Mononuclear cell (primary cell): Measurements from ENCODE around the gene FIBIN. TPM values are rescaled to one million over a fixed set of nuclear protein-coding genes. Genes with fewer than 3 reads are reported as not detected.
"Not testable (repeated sequence)": the region's sequence is repeated elsewhere in the genome, so short reads cannot be mapped to it uniquely, and the experiment has no call there.

Experiments used
- H3K27me3 ChIP-seq: 2 replicates; pipeline ENCODE4 v1.6.0; 2011; ENCODE audit warnings: low read length, control low read depth; ENCODE audit not compliant: insufficient read depth
- H3K4me1 ChIP-seq: 2 replicates; pipeline ENCODE4 v1.5.1; 2011; ENCODE audit warnings: mild to moderate bottlenecking, low read length, control low read depth; ENCODE audit not compliant: insufficient read depth
- H3K4me3 ChIP-seq: 2 replicates; pipeline ENCODE4 v1.5.1; 2011; ENCODE audit warnings: mild to moderate bottlenecking, low read length, moderate library complexity
- H3K9me3 ChIP-seq: 2 replicates; pipeline ENCODE4 v1.5.1; 2011; ENCODE audit warnings: low read depth, mild to moderate bottlenecking, control low read depth, low read length
- total RNA-seq: library from RNA; depleted of rRNA; stranded (reverse); fragments of >200 nt; gene quantifications from one replicate; pipeline ENCODE4 v1.2.3, GENCODE V29; 2012

FIBIN gene
- total RNA-seq, 1 donor, result 0.10 TPM

DNA sequence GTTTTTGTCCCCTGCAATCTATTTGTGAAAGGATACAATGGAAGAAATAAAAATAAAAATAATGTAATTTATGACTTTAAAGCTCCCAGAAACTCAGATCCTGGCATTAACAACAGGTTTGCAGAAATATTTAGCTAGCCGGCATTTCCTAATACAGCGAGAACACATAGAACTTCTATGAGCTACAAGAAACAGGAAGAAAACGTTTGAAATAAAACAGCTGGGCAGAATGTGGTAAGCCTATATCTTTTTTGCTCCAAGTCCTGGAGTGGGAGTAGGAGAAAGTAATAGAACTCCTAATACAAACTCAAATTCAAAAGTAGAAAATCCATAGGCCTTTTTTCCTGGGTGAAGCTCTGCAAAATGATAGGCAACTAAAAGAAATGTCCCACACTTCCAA lies 29.6 kb upstream of the FIBIN start:
- Histone ChIP-seq H3K4me3 (no peak overlapping the region), H3K27me3 (no peaks in the 10 kb centered on the region), H3K4me1 (no peaks in the 10 kb centered on the region), H3K9me3 (no peaks in the 10 kb centered on the region)

- H3K9me3 ChIP-seq, H3K4me1 ChIP-seq, H3K27me3 ChIP-seq, H3K4me3 ChIP-seq: not testable (repeated sequence)
Observed at GRCh38 chr11:26964847-26965485, 28.9 kb upstream of the FIBIN start.

DNA sequence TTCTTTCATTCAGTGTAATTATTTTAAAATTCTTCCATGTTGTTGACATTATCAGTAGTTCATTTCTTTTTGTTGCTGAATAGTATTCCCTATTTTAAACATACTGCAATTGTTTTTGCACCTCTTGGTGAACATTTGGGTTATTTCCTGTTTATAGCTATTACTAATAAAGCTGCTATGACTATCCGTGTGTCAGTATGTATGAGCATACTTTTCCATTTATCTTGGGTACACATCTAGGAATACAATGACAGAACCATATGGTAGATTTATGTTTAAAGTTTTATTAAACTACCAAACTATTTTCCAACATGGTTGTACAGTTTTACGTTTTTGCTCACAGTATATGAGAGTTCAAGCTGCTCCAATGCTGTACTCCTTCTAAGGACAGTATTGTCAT lies 22.0 kb upstream of the FIBIN start:
- H3K9me3 ChIP-seq, result no peaks in the 10 kb centered on the region

GRCh38 chr11:26974069-26974783 lies 19.7 kb upstream of the FIBIN start:
- H3K9me3 ChIP-seq, result no peaks in the 10 kb centered on the region
- H3K4me3 ChIP-seq, result no peak overlapping the region
- no peaks in the 10 kb centered on the region for H3K27me3 ChIP-seq
- H3K4me1 ChIP-seq, result no peaks in the 10 kb centered on the region

More for the DNA sequence above, 22.0 kb upstream of the FIBIN start:
- H3K27me3 ChIP-seq, result no peaks in the 10 kb centered on the region
- no peaks in the 10 kb centered on the region for H3K4me1 ChIP-seq
- H3K4me3 ChIP-seq, result no peak overlapping the region

GRCh38 chr11:26974996-26975395 lies 18.9 kb upstream of the FIBIN start:
- Histone ChIP-seq H3K4me3 (no peak overlapping the region), H3K4me1 (no peaks in the 10 kb centered on the region), H3K27me3 (no peaks in the 10 kb centered on the region), H3K9me3 (no peaks in the 10 kb centered on the region)

GRCh38 chr11:26976389-26976788 lies 17.5 kb upstream of the FIBIN start:
- no peaks in the 10 kb centered on the region for H3K9me3 ChIP-seq
- H3K4me1 ChIP-seq, result no peaks in the 10 kb centered on the region
- no peaks in the 10 kb centered on the region for H3K27me3 ChIP-seq
- no peak overlapping the region for H3K4me3 ChIP-seq

- H3K4me1 ChIP-seq, H3K27me3 ChIP-seq, H3K9me3 ChIP-seq, H3K4me3 ChIP-seq: not testable (repeated sequence)
Observed at GRCh38 chr11:26977209-26977608, 16.7 kb upstream of the FIBIN start.

- H3K4me1 ChIP-seq, result no peaks in the 10 kb centered on the region
- H3K9me3 ChIP-seq, result peaks cover 3% of the 10 kb centered on the region
- no peaks in the 10 kb centered on the region for H3K27me3 ChIP-seq
- no peak overlapping the region for H3K4me3 ChIP-seq
Observed at GRCh38 chr11:26983645-26984044, 10.3 kb upstream of the FIBIN start.

- H3K9me3 ChIP-seq, result peaks cover 3% of the 10 kb centered on the region
- H3K4me1 ChIP-seq, result no peaks in the 10 kb centered on the region
- H3K4me3 ChIP-seq, result no peak overlapping the region
- no peaks in the 10 kb centered on the region for H3K27me3 ChIP-seq
Observed at GRCh38 chr11:26985470-26985869, 8.4 kb upstream of the FIBIN start.

- H3K4me1 ChIP-seq, result no peaks in the 10 kb centered on the region
- H3K4me3 ChIP-seq, result no peak overlapping the region
- H3K27me3 ChIP-seq, result no peaks in the 10 kb centered on the region
- peaks cover 3% of the 10 kb centered on the region for H3K9me3 ChIP-seq
Observed at GRCh38 chr11:26985943-26986342, 8.0 kb upstream of the FIBIN start.

- Histone ChIP-seq H3K27me3 (no peaks in the 10 kb centered on the region), H3K4me1 (no peaks in the 10 kb centered on the region), H3K9me3 (no peaks in the 10 kb centered on the region), H3K4me3 (no peak overlapping the region)
Observed at GRCh38 chr11:26987272-26987671, 6.6 kb upstream of the FIBIN start.

DNA sequence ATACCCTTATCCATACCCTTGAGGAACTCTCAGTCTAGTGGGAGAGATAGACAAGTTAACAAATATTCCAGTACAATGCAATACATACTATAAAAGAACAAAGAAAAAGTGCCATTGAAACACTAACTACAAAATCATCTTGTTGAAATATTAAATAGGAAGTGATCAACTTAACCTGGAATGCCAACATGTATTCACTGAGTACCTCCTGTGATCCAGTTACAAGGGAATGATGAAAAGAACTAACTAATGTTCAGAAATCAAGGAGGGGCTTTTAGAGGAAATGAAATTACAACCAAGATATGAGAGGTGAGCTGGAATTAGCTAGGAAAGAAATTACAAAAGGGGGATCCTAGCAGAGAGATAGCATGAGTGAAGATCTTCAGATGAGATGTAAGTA lies 6.2 kb upstream of the FIBIN start:
- Histone ChIP-seq H3K4me1 (no peaks in the 10 kb centered on the region), H3K4me3 (no peak overlapping the region), H3K9me3 (no peaks in the 10 kb centered on the region), H3K27me3 (no peaks in the 10 kb centered on the region)

DNA sequence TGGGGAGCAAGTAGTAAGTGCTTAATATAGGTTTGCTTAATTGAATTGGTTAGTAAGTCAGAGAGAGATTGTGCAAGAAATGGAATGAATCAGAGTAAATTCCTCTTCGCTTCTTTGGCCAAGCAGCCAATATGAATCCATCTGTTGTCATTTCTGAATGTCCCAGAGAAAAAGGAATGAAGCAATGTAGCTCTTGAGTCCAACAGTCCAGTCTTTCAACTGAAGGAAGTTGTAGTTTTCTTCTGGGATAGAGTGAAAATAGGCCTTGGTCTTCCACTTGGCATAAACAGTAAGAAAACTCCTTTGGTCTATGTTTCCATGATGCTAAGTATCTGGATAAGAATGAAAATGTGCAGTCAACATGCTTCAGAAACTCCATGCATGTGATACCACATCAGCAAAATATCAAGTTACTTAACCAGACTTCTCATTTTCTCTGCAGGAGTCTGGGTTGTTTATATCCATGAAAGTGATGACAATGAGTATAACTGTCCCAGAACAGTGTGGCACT lies 1.8 kb upstream of the FIBIN start:
- no peak overlapping the region for H3K4me3 ChIP-seq
- H3K27me3 ChIP-seq, result no peaks in the 10 kb centered on the region
- no peaks in the 10 kb centered on the region for H3K9me3 ChIP-seq
- no peaks in the 10 kb centered on the region for H3K4me1 ChIP-seq

DNA sequence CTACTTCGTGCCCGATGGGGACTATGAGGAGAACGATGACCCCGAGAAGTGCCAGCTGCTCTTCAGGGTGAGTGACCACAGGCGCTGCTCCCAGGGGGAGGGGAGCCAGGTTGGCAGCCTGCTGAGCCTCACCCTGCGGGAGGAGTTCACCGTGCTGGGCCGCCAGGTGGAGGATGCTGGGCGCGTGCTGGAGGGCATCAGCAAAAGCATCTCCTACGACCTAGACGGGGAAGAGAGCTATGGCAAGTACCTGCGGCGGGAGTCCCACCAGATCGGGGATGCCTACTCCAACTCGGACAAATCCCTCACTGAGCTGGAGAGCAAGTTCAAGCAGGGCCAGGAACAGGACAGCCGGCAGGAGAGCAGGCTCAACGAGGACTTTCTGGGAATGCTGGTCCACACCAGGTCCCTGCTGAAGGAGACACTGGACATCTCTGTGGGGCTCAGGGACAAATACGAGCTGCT lies 751 bp downstream of the FIBIN start:
- H3K9me3 ChIP-seq, result no peaks in the 10 kb centered on the region
- no peak overlapping the region for H3K4me3 ChIP-seq
- H3K4me1 ChIP-seq, result no peaks in the 10 kb centered on the region
- H3K27me3 ChIP-seq, result no peaks in the 10 kb centered on the region

DNA sequence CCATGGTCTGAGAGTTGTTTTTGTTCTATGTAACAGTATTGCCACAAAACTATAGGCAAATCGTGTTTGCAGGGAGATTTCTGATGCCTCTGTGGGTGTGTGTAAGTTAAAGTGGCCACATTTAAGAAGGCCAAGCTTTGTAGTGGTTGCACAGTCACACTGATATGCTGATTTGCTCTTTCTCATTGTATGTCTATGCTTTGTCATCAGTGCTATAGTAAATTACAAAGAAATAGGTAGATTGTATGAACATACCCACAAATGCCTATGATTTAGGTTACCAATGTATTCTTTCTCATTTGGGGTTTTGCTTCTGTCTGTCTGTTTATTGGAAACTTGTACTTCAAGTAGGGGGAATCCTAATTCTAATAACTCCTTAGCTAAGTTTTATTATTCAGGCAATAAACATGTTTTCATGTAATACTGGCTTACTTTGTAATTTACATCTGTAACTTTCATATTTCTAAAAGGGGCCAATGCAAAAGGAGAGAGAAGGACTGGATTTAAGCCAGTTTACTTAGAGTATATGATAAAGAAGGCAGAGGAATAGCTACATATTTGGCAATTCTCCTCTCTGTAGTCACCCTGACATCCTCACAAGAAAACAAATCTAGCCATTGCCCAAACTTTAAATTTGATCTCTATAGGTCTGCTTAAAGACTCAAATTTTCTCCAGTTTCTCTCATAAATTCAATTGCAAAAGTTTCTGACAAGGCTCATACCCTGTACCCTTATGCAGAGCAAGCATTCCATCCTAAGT lies 2.0 kb downstream of the FIBIN start:
- H3K9me3 ChIP-seq, result no peaks in the 10 kb centered on the region
- H3K4me1 ChIP-seq, result no peaks in the 10 kb centered on the region
- no peak overlapping the region for H3K4me3 ChIP-seq
- H3K27me3 ChIP-seq, result no peaks in the 10 kb centered on the region
